SJCRH30 (cell line): ENCODE measurements around the gene TMEM179B. TPM values are rescaled to one million over a fixed set of nuclear protein-coding genes. Genes with fewer than 3 reads are reported as not detected.
"Not testable (repeated sequence)": the region's sequence is repeated elsewhere in the genome, so short reads cannot be mapped to it uniquely, and the experiment has no call there.

Source experiments
- DNase-seq, 2 experiments: peaks; one replicate each; pipeline ENCODE4 v3.0.0-alpha.2; 2015 to 2020
- H3K27ac ChIP-seq: fragments of 250-450 bp; sonication (Bioruptor Pico); 2 replicates; pipeline ENCODE4 v1.5.1; 2020; ENCODE audit warnings: mild to moderate bottlenecking, moderate library complexity
- H3K27me3 ChIP-seq: fragments of 250-450 bp; sonication (Bioruptor Pico); 2 replicates; pipeline ENCODE4 v1.5.1; 2020; ENCODE audit warnings: mild to moderate bottlenecking, moderate library complexity
- H3K36me3 ChIP-seq: fragments of 250-450 bp; sonication (Bioruptor Pico); 2 replicates; pipeline ENCODE4 v1.5.1; 2020; ENCODE audit warnings: mild to moderate bottlenecking, moderate library complexity
- H3K4me1 ChIP-seq: fragments of 250-450 bp; sonication (Bioruptor Pico); 2 replicates; pipeline ENCODE4 v1.5.1; 2020; ENCODE audit warnings: mild to moderate bottlenecking, moderate library complexity
- H3K4me3 ChIP-seq: fragments of 250-450 bp; sonication (Bioruptor Pico); 2 replicates; pipeline ENCODE4 v1.5.1; 2020; ENCODE audit warnings: mild to moderate bottlenecking, moderate library complexity
- H3K9me3 ChIP-seq: fragments of 250-450 bp; sonication (Bioruptor Pico); replicated peaks from 2 replicates; pipeline ENCODE4 v1.5.1; 2020; ENCODE audit warnings: mild to moderate bottlenecking, moderate library complexity
- total RNA-seq: library from RNA; depleted of rRNA; stranded (reverse); fragments of >200 nt; shearing (Covaris generic); gene quantifications from 2 replicates; pipeline ENCODE4 v1.2.3, GENCODE V29; 2014; rRNA removed

The TMEM179B gene, protein sequence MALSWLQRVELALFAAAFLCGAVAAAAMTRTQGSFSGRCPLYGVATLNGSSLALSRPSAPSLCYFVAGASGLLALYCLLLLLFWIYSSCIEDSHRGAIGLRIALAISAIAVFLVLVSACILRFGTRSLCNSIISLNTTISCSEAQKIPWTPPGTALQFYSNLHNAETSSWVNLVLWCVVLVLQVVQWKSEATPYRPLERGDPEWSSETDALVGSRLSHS
- 27.6 and 31.9 TPM in 2 replicates for total RNA-seq

DNA sequence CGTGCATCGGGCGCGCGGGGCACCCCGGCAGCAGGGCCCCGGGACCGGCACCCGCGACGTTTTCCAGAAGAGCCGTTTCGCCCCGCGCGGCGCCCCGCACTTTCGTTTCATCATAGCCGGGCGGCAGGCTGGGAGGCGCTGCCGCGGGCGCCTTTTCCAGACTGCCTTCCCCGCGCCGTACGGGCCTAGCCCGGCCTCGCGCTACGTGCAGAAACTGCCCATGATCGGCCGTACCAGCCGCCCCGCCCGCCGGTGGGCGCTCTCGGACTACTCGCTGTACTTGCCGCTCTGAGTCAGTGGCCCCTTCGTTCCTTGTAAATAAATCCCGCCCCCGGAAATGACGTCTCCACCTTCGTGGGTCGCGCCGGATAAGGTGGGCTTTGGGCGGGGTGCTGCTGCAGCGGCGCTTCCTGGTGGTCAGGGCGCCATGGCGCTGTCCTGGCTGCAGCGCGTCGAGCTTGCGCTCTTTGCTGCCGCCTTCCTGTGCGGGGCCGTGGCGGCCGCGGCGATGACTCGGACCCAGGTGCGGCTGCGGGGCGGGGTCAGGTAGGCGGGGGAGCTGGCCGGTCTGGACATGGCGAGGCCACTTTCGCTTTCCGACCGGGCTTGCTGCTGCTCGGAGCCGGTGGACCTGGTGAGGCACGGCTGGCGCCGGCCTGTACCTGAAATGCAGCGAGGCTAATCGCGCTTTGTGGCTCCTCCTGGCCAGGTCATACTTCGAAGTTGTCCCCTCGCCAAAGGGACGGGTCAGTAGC lies at the start of gene TMEM179B:
TSS of gene TMEM179B (plus strand) at position 398 of the 755 bp plus-strand sequence. CDS start at position 428, 30 bp downstream.
- peak; percentile 97 to 98 for DNase-seq
- Histone ChIP-seq H3K27ac (peak within 1 kb of the TSS; percentile 63), H3K27me3 (no peaks in the 10 kb centered on the region), H3K4me3 (peak within 1 kb of the TSS; percentile 89), H3K36me3 (peaks cover 4% of the 10 kb centered on the region; the same call in 1 of the 2 replicates), H3K4me1 (no peaks in the 10 kb centered on the region), H3K9me3 (no peaks in the 10 kb centered on the region)

DNA sequence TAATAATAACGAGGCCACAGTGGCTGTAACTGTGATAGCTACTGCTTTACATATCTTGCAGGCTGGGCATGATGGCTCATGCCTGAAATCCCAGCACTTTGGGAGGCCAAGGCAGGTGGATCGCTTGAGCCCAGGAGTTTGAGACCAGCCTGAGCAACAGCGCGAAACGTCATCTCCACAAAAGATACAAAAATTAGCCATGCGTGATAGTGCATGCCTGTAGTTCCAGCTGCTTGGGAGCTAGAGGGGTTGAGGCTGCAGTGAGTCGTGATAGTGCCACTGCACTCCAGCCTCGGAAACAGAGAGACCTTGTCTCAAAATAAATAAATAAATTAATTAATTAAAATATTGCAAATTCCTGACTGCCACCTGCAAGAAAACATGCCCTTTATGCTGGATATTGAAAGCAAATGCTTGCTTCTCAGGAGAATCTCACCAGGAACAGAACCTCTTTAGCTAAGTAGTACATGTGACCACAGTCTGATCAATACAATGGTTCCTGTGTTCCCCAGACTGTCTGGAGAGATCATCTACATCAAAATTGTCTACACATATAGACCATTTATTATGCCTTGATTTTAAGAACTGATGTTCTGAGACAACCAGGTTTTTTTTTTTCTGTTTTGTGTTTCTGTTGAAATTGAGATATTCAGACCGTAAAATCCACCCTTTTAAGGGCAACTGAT lies 39.6 kb upstream of the TMEM179B start:
- no peaks in the 10 kb centered on the region for H3K9me3 ChIP-seq
- H3K4me3 ChIP-seq = no peak overlapping the region
- no peaks in the 10 kb centered on the region for H3K36me3 ChIP-seq
- no peak for DNase-seq
- no peaks in the 10 kb centered on the region for H3K4me1 ChIP-seq
- no peak overlapping the region for H3K27ac ChIP-seq
- no peaks in the 10 kb centered on the region for H3K27me3 ChIP-seq

DNA sequence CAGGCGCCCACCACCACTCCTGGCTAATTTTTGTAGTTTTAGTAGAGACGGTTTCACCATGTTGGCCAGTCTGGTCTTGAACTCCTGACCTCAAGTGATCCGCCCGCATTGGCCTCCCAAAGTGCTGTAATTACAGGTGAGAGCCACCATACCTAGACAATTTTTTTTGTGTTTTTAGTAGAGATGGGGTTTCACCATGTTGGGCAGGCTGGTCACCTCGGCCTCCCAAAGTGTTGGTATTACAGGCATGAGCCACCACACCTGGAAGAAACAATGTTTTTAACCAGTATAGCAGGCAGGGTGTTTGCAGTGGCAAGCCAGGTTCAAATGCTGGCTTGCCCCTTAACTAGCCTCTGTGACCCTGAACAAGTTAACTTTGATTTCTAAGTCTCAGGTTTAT lies 37.3 kb upstream of the TMEM179B start:
- not testable (repeated sequence) for H3K4me1 ChIP-seq, H3K36me3 ChIP-seq, H3K4me3 ChIP-seq, H3K27me3 ChIP-seq, H3K27ac ChIP-seq, H3K9me3 ChIP-seq, DNase-seq

DNA sequence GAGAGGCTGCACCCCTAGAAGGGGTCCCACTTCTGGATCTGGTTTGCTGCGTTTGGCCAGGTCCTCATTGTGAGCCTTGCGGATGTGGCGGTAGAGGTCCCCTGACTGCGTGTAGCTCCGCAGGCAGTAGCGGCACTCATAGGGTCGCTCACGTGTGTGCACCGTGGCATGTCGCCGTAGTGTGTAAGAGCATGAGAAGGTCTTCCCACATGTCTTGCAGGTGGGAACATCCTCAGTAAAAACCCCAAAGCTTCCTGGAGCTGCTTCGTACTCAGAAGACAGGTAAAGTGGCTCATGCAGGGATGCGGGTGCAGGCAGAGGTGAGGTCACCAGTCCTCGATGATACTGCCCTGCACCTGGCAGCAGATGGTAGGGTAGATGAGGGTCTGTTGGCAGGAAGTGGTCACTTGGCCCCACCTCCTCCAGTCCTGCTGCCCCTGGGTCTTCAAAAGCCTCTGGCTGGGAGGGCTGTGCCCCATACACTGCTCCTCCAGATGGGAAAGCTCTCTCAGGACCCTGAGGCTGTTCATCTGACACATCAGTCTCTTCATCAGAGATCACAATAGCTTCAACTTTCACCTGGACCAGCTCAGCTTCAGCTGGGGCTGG lies 34.9 kb upstream of the TMEM179B start:
- H3K4me1 ChIP-seq = peaks cover 6% of the 10 kb centered on the region; the same call in 1 of the 2 replicates
- H3K36me3 ChIP-seq = no peaks in the 10 kb centered on the region
- H3K27ac ChIP-seq = no peak overlapping the region
- H3K4me3 ChIP-seq = no peak overlapping the region
- no peaks in the 10 kb centered on the region for H3K27me3 ChIP-seq
- no peak for DNase-seq
- no peaks in the 10 kb centered on the region for H3K9me3 ChIP-seq

DNA sequence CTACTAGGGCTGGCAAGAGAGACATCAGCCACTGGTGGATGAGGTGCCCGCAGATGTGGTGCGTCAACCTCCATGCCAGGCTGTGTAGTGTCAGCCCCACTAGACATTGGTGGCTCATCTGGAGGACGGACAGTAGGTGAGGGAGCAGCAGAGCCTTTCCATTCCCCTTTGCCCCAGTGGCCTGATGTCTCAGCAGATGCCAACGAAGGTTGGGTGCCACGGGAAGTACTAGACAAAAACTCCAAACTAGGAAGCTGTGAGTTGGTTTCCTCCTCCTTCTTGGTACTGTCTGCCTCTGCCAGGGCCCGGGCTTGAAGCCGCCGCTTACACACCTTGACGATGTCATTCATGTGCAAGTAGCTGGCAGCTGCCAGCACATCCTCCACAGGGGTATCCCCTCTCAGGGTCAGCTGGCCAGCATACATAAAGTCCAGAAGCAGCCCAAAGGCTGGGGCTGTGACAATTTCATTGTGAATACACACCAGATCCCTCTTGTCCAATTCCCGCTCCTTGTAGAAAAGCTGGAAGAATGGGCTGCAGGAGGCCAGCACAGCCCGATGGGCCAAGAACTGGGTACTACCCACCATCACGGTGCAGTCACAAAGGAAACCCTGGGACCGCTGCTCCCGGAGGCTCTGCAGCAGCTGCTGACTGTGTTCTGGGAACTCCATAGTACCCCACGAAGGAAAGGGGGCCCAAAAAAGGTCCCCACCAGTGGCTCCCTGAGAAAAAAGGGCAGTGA lies 34.0 kb upstream of the TMEM179B start:
- Histone ChIP-seq H3K4me1 (peaks cover 6% of the 10 kb centered on the region; the same call in 1 of the 2 replicates), H3K9me3 (no peaks in the 10 kb centered on the region), H3K4me3 (peak overlapping the region; percentile 84), H3K27ac (peak overlapping the region; percentile 74), H3K27me3 (no peaks in the 10 kb centered on the region), H3K36me3 (no peaks in the 10 kb centered on the region)
- no peak for DNase-seq

DNA sequence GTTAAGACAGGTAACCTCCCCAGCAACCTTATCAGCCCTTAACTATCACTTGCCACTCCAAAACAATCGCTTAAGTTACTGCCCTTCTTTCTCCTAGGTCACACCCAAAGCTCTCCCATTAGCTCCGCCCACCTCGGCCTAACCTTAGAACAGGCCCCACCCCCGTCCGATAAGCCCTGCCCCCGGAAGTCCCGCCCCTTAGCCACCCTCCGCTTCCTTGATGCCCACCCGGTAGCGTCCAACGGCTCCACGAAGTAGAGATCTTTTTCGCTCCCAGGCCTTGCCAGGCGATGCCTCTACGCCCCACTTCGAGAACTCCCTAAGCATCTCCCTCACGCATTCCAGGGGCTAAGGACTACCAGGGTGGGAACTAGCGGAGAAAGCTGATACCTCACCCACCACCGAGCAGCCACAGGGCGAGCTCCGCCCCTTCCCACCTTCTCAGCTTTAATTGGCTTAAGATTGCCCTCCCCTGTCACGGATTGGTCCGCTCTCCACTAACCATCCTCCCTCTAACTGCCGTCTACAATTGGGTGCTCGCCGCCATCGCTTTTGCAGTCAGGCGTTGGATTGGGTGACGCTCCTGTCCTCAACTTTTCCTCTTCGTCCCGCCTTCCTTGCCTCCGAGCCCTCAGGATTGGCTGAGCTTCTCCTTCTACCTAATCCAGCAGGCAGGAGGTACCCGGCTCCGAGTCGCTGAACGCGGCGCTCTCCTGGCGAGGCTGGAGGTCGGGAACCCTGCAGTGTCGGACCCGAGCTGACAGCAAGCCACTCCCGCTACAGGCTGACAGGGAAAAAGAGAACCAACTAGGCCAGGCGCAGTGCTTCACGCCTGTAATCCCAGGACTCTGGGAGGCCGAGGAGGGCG lies 33.2 kb upstream of the TMEM179B start, which contains the start of gene ZBTB3:
TSS of gene ZBTB3 (minus strand) at position 425 of the 868 bp plus-strand sequence. CDS start 496 bp downstream, outside the sequence.
- Histone ChIP-seq H3K36me3 (no peaks in the 10 kb centered on the region), H3K27me3 (no peaks in the 10 kb centered on the region), H3K4me1 (peaks cover 6% of the 10 kb centered on the region; the same call in 1 of the 2 replicates), H3K4me3 (peak within 1 kb of the TSS; percentile 84), H3K9me3 (no peaks in the 10 kb centered on the region), H3K27ac (peak within 1 kb of the TSS; percentile 74)
- DNase-seq = peak; percentile 98 to 99

DNA sequence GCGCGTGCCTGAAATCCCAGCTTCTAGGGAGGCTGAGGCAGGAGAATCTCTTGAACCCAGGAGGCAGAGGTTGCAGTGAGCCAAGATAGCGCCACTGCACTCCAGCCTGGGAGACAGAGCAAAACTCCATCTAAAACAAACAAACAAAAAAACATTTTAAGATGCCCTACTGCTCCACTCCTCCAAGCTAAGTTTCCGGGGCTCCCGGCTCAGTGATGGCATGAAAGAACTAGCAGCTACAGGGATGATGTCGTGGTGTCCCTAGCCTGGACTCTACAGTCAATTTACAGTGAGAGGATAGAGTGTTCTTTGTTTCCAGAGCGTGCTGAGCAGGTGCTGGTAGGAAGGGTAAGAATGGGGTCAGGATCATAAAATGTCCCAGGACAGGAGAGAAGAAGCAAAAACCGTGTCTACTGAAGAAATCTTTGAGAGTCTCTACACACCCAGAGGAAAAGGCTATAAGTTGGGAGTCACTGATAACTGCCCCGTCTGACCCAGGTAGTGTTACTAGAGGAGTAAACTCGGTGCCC lies 32.1 kb upstream of the TMEM179B start:
- Histone ChIP-seq H3K9me3 (no peaks in the 10 kb centered on the region), H3K27ac (no peak overlapping the region), H3K4me1 (peaks cover 6% of the 10 kb centered on the region; the same call in 1 of the 2 replicates), H3K27me3 (no peaks in the 10 kb centered on the region), H3K4me3 (no peak overlapping the region), H3K36me3 (no peaks in the 10 kb centered on the region)
- peak; percentile 13 to 59 for DNase-seq

DNA sequence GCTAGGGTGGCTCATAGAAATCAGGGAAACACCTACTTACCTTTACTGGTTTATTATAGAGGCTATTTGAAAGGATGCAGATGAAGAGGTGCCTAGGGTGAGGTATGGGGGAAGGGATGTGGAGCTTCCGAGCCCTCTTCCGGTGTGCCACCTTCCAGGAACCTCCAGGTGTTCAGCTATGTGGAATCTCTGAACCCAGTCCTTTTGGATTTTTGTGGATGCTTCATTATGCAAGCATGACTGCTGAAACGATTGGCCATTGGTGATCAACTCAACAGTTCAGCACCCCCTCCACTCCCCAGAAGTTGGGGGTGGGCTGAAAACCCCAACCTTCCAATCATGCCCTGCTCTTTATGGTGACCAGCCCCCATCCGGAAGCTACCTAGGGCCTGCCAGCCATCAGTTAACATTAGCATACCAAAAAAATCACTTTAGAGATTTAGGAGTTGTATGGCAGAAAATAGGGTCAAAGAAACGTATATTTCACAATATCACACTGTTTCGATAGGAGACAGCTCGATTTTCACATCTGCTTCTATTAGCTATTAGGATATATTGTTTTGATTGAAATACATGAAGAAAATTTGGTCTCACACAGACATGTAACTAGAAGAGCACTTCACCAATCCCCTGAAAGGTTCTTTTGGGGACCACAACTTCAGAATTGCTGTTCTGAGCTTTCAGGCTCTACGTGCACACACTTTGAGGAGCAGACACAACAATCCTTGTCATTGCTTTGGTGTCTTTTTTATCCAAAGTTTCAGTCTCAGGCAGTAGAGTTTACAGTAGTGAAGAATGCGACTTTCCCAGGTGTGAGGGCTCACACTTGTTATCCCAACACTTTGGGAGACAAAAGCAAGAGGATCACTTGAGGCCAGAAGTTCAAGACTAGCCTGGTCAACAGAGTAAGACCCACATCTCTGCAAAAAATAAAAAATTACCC lies 29.1 kb upstream of the TMEM179B start:
- no peaks in the 10 kb centered on the region for H3K27me3 ChIP-seq
- DNase-seq = no peak
- H3K9me3 ChIP-seq = no peaks in the 10 kb centered on the region
- no peaks in the 10 kb centered on the region for H3K36me3 ChIP-seq
- no peak overlapping the region for H3K27ac ChIP-seq
- H3K4me3 ChIP-seq = no peak overlapping the region
- peaks cover 8% of the 10 kb centered on the region for H3K4me1 ChIP-seq

DNA sequence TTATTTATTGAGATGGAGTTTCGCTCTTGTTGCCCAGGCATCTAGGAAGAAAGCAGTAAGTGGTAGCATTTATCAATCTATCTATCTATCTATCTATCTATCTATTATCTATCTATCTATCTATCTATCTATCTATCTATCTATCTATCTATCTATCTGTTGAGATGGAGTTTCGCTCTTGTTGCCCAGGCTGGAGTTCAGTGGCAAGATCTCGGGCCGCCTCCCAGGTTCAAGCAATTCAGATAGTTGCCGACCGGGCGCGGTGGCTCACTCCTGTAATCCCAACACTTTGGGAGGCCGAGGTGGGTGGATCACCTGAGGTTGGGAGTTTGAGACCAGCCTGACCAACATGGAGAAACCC lies 26.4 kb upstream of the TMEM179B start:
- not testable (repeated sequence) for H3K36me3 ChIP-seq, DNase-seq, H3K27me3 ChIP-seq, H3K27ac ChIP-seq, H3K4me1 ChIP-seq, H3K9me3 ChIP-seq
- H3K4me3 ChIP-seq = peak overlapping the region; percentile 95

DNA sequence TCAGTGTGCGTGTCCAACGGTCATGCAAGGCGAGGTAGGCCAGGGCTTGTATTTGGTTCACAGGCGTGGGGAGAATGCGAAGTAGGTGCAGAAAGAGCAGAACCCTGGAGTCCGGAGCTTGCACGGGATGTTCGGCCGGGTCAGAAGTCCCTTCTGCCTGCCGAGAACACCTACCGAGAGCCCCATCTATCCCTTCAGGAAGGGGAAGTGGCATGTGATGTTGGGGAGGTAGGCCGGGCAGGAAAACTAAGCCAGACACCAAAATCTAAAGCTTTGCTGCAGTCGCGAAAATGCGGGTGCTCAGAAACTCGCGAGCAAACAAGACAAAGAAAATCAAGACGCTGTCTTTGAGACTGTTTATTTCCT lies 16.4 kb upstream of the TMEM179B start:
- Histone ChIP-seq H3K27me3 (no peaks in the 10 kb centered on the region), H3K9me3 (no peaks in the 10 kb centered on the region), H3K4me1 (no peaks in the 10 kb centered on the region), H3K27ac (peak overlapping the region; percentile 85), H3K36me3 (peaks cover under 1% of the 10 kb centered on the region; the same call in 1 of the 2 replicates), H3K4me3 (peak overlapping the region; percentile 75)
- no peak for DNase-seq

DNA sequence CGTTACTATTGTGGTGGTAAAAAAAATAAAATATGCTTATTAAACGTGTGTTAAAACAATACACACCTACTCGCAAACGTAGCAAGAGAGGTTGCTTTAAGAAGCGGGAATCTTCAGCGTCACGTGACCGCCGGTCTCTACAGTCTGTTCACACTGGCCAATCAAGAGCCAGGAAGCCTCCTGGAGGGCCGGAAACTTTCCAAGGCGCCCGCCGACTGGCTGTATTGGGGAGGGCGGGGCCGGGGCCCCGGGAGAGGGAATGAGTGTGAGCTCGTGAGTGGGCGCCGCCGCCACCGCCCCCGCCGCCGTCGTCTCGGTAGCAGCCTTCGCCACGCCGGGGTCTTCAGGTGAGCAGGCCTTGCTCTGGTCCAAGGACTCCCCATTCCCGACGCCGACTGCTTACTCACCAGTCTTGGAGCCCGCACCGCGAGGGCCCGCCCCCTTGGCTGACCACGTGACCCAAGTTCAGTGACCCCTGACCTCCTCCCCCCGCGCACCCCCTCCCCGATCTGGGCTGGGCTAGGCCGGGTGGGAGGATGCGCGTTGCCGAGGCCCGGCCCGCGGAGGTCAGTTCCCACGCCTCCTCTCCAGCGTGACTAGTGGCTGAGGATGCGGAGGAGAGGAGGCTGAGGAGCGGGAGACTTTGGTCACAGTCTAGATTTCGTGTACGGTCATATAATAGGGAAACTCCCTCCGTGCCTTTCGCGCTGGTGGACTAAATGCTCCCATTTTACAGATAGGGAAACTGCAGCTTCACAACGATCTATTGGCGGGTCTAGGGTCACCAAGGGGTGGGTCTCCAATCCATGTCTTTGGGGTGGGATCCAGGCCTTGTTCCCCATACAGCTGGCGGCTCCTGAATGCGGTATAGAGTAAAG lies 15.8 kb upstream of the TMEM179B start, which contains the start of gene TAF6L:
TSS of gene TAF6L (plus strand) at position 253 of the 878 bp plus-strand sequence. CDS start 4,388 bp downstream, outside the sequence.
- H3K27me3 ChIP-seq = no peaks in the 10 kb centered on the region
- no peaks in the 10 kb centered on the region for H3K4me1 ChIP-seq
- H3K36me3 ChIP-seq = peaks cover 4% of the 10 kb centered on the region; the same call in 1 of the 2 replicates
- H3K9me3 ChIP-seq = no peaks in the 10 kb centered on the region
- peak within 1 kb of the TSS; percentile 85 for H3K27ac ChIP-seq
- peak; percentile 98 for DNase-seq
- H3K4me3 ChIP-seq = peak within 1 kb of the TSS; percentile 75
